ENCODE measurements around the gene CNKSR3.

- TF ChIP-seq CTCF (IDR thresholded peaks at IDR 0.05; ENCODE audit: insufficient read depth, low read length) (no peak), POLR2AphosphoS5 (IDR thresholded peaks at IDR 0.05; ENCODE audit: low read depth) (no peak), SPI1 (IDR thresholded peaks at IDR 0.05; ENCODE audit: borderline replicate concordance, low read depth) (no peak), REST (IDR thresholded peaks at IDR 0.05; ENCODE audit: insufficient replicate concordance, low read depth) (no peak), GABPA (IDR thresholded peaks at IDR 0.05; ENCODE audit: low read depth) (no peak)
Observed at GRCh38 chr6:154363821-154364220, 146.7 kb downstream of the CNKSR3 start.

Data from HL-60 (cell line).